Epithelial cell of esophagus (primary cell): Measurements from ENCODE around the gene MAGI2.

ENCODE experiments used
- DNase-seq: peaks from one replicate; pipeline ENCODE4 v3.0.0; 2010; ENCODE audit warnings: low read depth
- H3K4me3 ChIP-seq: 2 replicates; pipeline ENCODE4 v1.5.1; 2011; ENCODE audit warnings: mild to moderate bottlenecking, low read length, control low read depth
- CTCF ChIP-seq: IDR thresholded peaks from 2 replicates; pipeline ENCODE4 v1.5.1; 2011; ENCODE audit warnings: low read depth, mild to moderate bottlenecking, low read length, control low read depth, inconsistent platforms; ENCODE audit not compliant: insufficient read depth; ENCODE audit errors: missing control alignments

The MAGI2 gene

GRCh38 chr7:78074713-78075112 is 1378.8 kb downstream of the MAGI2 start:
- no peak for TF ChIP-seq CTCF
- no peak overlapping the region for H3K4me3 ChIP-seq
- DNase-seq, result no peak

GRCh38 chr7:78073609-78074382 is 1379.7 kb downstream of the MAGI2 start:
- TF ChIP-seq CTCF, result no peak
- DNase-seq, result no peak
- no peak overlapping the region for H3K4me3 ChIP-seq

- TF ChIP-seq CTCF, result no peak
- no peak for DNase-seq
- no peak overlapping the region for H3K4me3 ChIP-seq
Measured at GRCh38 chr7:78072201-78072590, 1381.3 kb downstream of the MAGI2 start.

GRCh38 chr7:78071491-78072200 is 1381.8 kb downstream of the MAGI2 start:
- H3K4me3 ChIP-seq, result no peak overlapping the region
- DNase-seq, result no peak
- TF ChIP-seq CTCF, result no peak

- DNase-seq, result no peak
- TF ChIP-seq CTCF, result no peak
- no peak overlapping the region for H3K4me3 ChIP-seq
Measured at GRCh38 chr7:78066599-78066998, 1386.9 kb downstream of the MAGI2 start.

- DNase-seq, result no peak
- no peak for TF ChIP-seq CTCF
Measured at GRCh38 chr7:78063758-78064157, 1389.7 kb downstream of the MAGI2 start.

More at GRCh38 chr7:78063758-78064157, 1389.7 kb downstream of the MAGI2 start:
- H3K4me3 ChIP-seq, result no peak overlapping the region
